Central memory CD8-positive, alpha-beta T cell (primary cell): ENCODE data around the gene RYK.
A peak's percentile ranks its signal among the peaks of the same experiment; 100 is the strongest.

ENCODE experiments used
- ATAC-seq: fragments of 150-1000 bp; cut with Tn5 transposase; replicated peaks from 2 replicates; pipeline ENCODE4 v1.10.0; 2022; ENCODE audit warnings: mild to moderate bottlenecking, moderate FRiP score, moderate number of reproducible peaks; ENCODE audit not compliant: poor library complexity, severe bottlenecking; ENCODE audit errors: extremely low read depth
- DNase-seq, 2 donors: peaks; one replicate each; pipeline ENCODE4 v3.0.0; 2021; ENCODE audit warnings: low spot score in 2 of 2
- H3K27ac Mint-ChIP-seq: one replicate; pipeline ENCODE4 v1.8.0; 2022; ENCODE audit warnings: low read depth, mild to moderate bottlenecking, moderate library complexity, mixed read lengths
- H3K27me3 Mint-ChIP-seq: one replicate; pipeline ENCODE4 v1.8.0; 2022; ENCODE audit warnings: mixed read lengths
- H3K36me3 Mint-ChIP-seq: one replicate; pipeline ENCODE4 v1.8.0; 2022; ENCODE audit warnings: mild to moderate bottlenecking, moderate library complexity, mixed read lengths; ENCODE audit not compliant: insufficient read depth
- H3K4me1 Mint-ChIP-seq: one replicate; pipeline ENCODE4 v1.8.0; 2022; ENCODE audit warnings: mixed read lengths
- H3K4me3 Mint-ChIP-seq: one replicate; pipeline ENCODE4 v1.8.0; 2022; ENCODE audit warnings: mild to moderate bottlenecking, moderate library complexity, mixed read lengths
- H3K9me3 Mint-ChIP-seq: one replicate; pipeline ENCODE4 v1.8.0; 2022; ENCODE audit warnings: mixed read lengths

The RYK gene

GRCh38 chr3:134250717-134251220 is at the start of gene RYK:
Gene RYK (minus strand): TSS chr3:134250859. CDS start chr3:134250654, 205 bp downstream.
- Mint-ChIP-seq H3K9me3 (no peaks in the 10 kb centered on the region), H3K27me3 (no peaks in the 10 kb centered on the region), H3K4me3 (peak within 1 kb of the TSS; percentile 91), H3K27ac (peak within 1 kb of the TSS; percentile 95), H3K4me1 (peaks cover 46% of the 10 kb centered on the region), H3K36me3 (peaks cover 10% of the 10 kb centered on the region)
- DNase-seq: peak; percentile 57 to 61
- ATAC-seq: peak; percentile 88

DNA sequence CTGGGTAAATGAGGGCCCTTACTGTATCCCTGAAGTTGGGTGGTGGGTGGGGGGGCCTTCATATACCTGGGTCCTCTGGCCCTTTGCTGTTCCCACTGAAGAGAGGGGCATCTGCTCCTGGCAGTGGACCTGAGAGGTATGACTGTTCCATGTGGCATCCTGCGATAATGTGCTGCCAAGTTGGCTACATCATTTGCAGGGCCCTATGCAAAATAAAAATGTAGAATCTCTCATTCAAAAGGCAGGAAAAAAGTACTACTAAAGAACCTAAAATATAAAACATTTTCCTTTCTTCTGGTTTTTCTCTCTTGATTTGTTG is 49.2 kb upstream of the RYK start:
- Mint-ChIP-seq H3K4me1 (no peaks in the 10 kb centered on the region), H3K4me3 (no peak overlapping the region), H3K36me3 (no peaks in the 10 kb centered on the region), H3K27ac (no peak overlapping the region), H3K27me3 (peaks cover 9% of the 10 kb centered on the region), H3K9me3 (no peaks in the 10 kb centered on the region)
- DNase-seq (no peak), ATAC-seq (no peak)

- H3K27me3 Mint-ChIP-seq: peaks cover 4% of the 10 kb centered on the region
- no peak overlapping the region for H3K4me3 Mint-ChIP-seq
- H3K9me3 Mint-ChIP-seq: no peaks in the 10 kb centered on the region
- no peaks in the 10 kb centered on the region for H3K36me3 Mint-ChIP-seq
- DNase-seq (no peak), ATAC-seq (no peak)
- H3K4me1 Mint-ChIP-seq: no peaks in the 10 kb centered on the region
- no peak overlapping the region for H3K27ac Mint-ChIP-seq
Observed at GRCh38 chr3:134299185-134299887, 48.7 kb upstream of the RYK start.

- DNase-seq (no peak), ATAC-seq (no peak)
- H3K4me1 Mint-ChIP-seq: no peaks in the 10 kb centered on the region
- H3K4me3 Mint-ChIP-seq: no peak overlapping the region
- H3K27me3 Mint-ChIP-seq: no peaks in the 10 kb centered on the region
- no peaks in the 10 kb centered on the region for H3K9me3 Mint-ChIP-seq
- H3K27ac Mint-ChIP-seq: no peak overlapping the region
- H3K36me3 Mint-ChIP-seq: no peaks in the 10 kb centered on the region
Observed at GRCh38 chr3:134298249-134298648, 47.6 kb upstream of the RYK start.

- H3K9me3 Mint-ChIP-seq: no peaks in the 10 kb centered on the region
- DNase-seq: no peak
- H3K4me3 Mint-ChIP-seq: no peak overlapping the region
- no peaks in the 10 kb centered on the region for H3K4me1 Mint-ChIP-seq
- ATAC-seq: no peak
- no peaks in the 10 kb centered on the region for H3K36me3 Mint-ChIP-seq
- no peaks in the 10 kb centered on the region for H3K27me3 Mint-ChIP-seq
- no peak overlapping the region for H3K27ac Mint-ChIP-seq
Observed at GRCh38 chr3:134296616-134297015, 46.0 kb upstream of the RYK start.

DNA sequence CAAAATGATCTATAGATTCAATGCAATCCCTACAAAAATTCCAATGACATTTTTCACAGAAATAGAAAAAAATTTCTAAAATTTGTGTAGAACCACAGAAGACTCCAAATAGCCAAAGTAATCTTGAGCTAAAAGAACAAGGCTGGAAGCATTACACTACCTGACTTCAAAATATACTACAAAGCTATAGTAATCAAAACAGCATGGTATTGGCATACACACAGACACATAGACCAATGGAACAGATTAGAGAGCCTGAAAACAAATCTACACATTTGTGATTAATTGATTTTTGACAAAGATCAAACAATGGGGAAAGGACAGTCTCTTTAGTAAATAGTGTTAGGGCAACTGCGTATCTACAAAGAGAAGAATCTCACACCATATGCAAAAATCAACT is 45.3 kb upstream of the RYK start:
- H3K4me3 Mint-ChIP-seq: no peak overlapping the region
- H3K9me3 Mint-ChIP-seq: no peaks in the 10 kb centered on the region
- no peaks in the 10 kb centered on the region for H3K36me3 Mint-ChIP-seq
- H3K27ac Mint-ChIP-seq: no peak overlapping the region
- no peak for DNase-seq
- no peaks in the 10 kb centered on the region for H3K4me1 Mint-ChIP-seq
- H3K27me3 Mint-ChIP-seq: no peaks in the 10 kb centered on the region
- no peak for ATAC-seq

DNA sequence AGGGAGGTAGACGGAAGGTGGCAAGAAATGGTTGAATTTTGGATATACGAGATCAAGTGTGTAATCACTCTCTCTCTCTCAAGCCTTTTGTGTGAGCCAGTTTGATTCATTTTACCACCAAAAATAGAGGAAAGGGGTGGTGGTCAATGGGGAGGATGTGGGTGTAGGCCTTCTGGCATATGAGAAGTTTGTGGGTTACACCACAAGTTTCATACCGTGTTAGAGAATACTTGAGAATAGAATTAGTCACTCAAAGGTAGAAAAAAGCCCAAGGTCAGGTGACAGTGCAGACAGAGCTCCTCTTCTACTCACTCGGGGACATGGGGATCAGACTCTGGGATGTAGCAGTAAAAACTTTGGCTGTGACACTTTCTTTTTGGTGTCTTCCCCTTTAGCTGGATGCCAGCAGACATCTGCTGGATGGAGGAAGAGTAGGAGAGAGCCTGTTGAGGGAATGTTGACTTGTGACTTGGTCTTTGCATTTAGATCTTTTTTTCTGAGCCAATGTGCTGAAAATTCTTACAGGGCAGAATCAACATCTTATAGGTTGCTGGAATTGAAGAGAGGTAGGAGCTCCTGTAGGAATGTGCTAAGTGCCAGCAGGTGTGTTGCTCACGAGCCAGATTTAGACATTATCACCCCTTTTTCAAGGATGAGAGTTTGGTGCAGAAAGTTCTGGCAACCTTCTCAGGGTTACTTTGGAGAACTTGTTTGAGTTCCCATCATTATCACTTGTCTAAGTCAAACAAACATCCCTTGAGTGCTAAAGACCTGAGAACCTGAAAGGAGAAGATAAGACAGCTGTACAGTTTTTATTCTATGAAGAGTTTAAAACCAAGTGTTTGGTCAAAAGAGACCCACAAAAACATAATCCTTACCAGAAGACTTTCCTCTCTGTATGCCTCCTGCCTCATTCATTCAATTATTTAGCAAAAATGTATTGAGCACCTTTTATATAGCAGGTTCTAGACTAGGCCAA is 43.9 kb upstream of the RYK start:
- Mint-ChIP-seq H3K4me1 (no peaks in the 10 kb centered on the region), H3K9me3 (no peaks in the 10 kb centered on the region), H3K27me3 (no peaks in the 10 kb centered on the region), H3K27ac (no peak overlapping the region), H3K36me3 (no peaks in the 10 kb centered on the region), H3K4me3 (no peak overlapping the region)
- DNase-seq: peak in 1 of 2 donors; percentile 52
- ATAC-seq: peak; percentile 99

GRCh38 chr3:134291319-134292254 is 40.9 kb upstream of the RYK start:
- H3K36me3 Mint-ChIP-seq: no peaks in the 10 kb centered on the region
- ATAC-seq: no peak
- H3K9me3 Mint-ChIP-seq: no peaks in the 10 kb centered on the region
- no peaks in the 10 kb centered on the region for H3K4me1 Mint-ChIP-seq
- H3K27ac Mint-ChIP-seq: no peak overlapping the region
- H3K27me3 Mint-ChIP-seq: no peaks in the 10 kb centered on the region
- DNase-seq: no peak
- no peak overlapping the region for H3K4me3 Mint-ChIP-seq

DNA sequence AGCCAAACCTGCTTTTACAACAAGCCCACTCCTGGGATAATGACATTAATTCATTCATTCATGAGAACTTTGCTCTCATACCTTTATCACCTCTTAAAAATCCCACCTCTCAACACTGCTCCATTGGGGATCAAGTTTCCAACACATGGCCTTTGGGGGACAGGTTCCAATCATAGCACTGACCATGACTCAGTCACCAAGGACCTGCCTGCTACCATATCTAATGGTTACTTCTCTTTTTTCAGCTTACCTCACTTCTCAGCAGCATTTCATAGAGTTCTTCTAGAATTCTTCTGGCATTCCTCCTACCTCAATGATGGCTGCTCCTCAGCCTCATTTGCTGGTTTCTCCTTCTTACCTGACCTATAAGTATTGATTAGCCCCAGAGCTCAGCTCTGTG is 36.9 kb upstream of the RYK start:
- H3K9me3 Mint-ChIP-seq: no peaks in the 10 kb centered on the region
- H3K27me3 Mint-ChIP-seq: peaks cover 13% of the 10 kb centered on the region
- no peaks in the 10 kb centered on the region for H3K36me3 Mint-ChIP-seq
- DNase-seq (no peak), ATAC-seq (no peak)
- no peaks in the 10 kb centered on the region for H3K4me1 Mint-ChIP-seq
- H3K27ac Mint-ChIP-seq: no peak overlapping the region
- no peak overlapping the region for H3K4me3 Mint-ChIP-seq

DNA sequence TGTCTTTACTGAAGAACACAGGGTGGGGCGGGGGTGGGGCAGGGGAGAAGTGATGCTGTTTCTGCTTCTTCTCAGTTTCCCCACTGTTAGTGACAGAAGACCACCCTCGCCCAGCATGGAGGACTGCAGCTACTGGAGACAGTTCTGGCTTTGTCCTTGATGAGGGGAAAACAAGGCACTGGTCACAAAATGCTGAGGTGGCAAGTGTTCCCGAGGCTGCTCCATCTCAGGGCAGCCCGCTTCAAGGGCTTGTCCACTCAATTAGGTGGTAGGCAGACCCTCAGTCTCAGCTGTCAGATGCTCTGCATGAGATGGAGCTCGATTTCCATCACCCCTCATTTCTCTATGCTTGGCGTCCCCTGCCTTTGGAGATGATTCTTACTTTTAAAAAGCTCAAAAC is 33.8 kb upstream of the RYK start:
- ATAC-seq: no peak
- Mint-ChIP-seq H3K27ac (no peak overlapping the region), H3K36me3 (no peaks in the 10 kb centered on the region), H3K4me3 (no peak overlapping the region), H3K27me3 (peaks cover 13% of the 10 kb centered on the region), H3K4me1 (no peaks in the 10 kb centered on the region), H3K9me3 (no peaks in the 10 kb centered on the region)
- no peak for DNase-seq

GRCh38 chr3:134282659-134283047 is 32.0 kb upstream of the RYK start:
- H3K36me3 Mint-ChIP-seq: no peaks in the 10 kb centered on the region
- H3K27me3 Mint-ChIP-seq: peaks cover 16% of the 10 kb centered on the region
- H3K9me3 Mint-ChIP-seq: no peaks in the 10 kb centered on the region
- no peak for DNase-seq
- H3K4me3 Mint-ChIP-seq: no peak overlapping the region
- no peak overlapping the region for H3K27ac Mint-ChIP-seq
- ATAC-seq: no peak
- H3K4me1 Mint-ChIP-seq: no peaks in the 10 kb centered on the region

DNA sequence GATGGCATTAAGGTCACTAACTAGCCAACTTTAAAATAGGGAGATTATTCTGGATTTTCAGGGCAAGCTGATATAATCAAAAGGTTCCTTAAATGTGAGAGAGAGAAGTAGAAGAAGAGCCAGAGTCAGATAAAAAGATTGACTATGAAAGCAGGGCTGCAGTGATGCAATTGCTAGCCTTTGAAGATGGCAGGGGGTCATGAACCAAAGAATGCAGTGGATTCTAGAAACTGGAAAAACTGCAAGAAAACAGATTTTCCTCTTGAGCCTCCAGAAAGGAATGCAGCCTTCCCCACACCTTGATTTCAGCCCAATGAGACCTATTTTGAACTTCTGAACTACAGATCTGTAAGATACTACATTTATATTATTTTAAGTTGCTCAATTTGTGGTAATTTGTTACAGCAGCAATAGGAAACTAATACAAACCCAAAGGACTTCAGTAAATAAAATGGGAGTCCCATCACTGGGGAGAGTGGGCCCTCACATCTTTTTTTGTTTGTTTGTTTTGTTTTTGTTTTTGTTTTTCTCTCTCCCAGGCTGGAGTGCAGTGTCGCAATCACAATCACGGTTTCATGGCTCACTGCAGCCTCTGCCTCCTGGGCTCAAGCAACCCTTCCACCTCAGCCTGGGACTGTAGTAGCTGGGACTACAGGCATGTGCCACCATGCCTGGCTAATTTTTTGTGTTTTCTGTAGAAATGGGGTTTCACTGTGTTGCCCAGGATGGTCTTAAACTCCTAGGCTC is 31.4 kb upstream of the RYK start:
- no peaks in the 10 kb centered on the region for H3K9me3 Mint-ChIP-seq
- H3K4me3 Mint-ChIP-seq: no peak overlapping the region
- no peaks in the 10 kb centered on the region for H3K4me1 Mint-ChIP-seq

More for the DNA sequence above, 31.4 kb upstream of the RYK start:
- Mint-ChIP-seq H3K27me3 (peaks cover 22% of the 10 kb centered on the region), H3K27ac (no peak overlapping the region), H3K36me3 (no peaks in the 10 kb centered on the region)
- ATAC-seq (no peak), DNase-seq (no peak)
